Activated CD4-positive, alpha-beta memory T cell treated with anti-CD3 and anti-CD28 coated beads for 36 hours (primary cell): ENCODE data around the gene FAM163A. TPM values are rescaled to one million over a fixed set of nuclear protein-coding genes. Genes with fewer than 3 reads are reported as not detected.
"Not testable (repeated sequence)": the region's sequence is repeated elsewhere in the genome, so short reads cannot be mapped to it uniquely, and the experiment has no call there.

Experiments
- CTCF ChIA-PET: fragments of 350-600 bp; sonication (Branson Sonifier 250); formaldehyde crosslinking; loops from one replicate; lab custom pipeline; 2021; ENCODE audit warnings: antibody characterized with exemption, inconsistent platforms; lab: Charles Lee
- POLR2A ChIA-PET: fragments of 350-600 bp; sonication (Branson Sonifier 250); formaldehyde crosslinking; loops from one replicate; lab custom pipeline; 2021; ENCODE audit warnings: antibody characterized with exemption; lab: Charles Lee
- DNase-seq: peaks from one replicate; pipeline ENCODE4 v3.0.0-alpha.2; 2020
- H3K27ac Mint-ChIP-seq: one replicate; pipeline ENCODE4 v1.8.0; 2021; ENCODE audit warnings: mixed read lengths
- H3K27me3 Mint-ChIP-seq: one replicate; pipeline ENCODE4 v1.8.0; 2021; ENCODE audit warnings: mixed read lengths
- H3K36me3 Mint-ChIP-seq: one replicate; pipeline ENCODE4 v1.8.0; 2021; ENCODE audit warnings: mixed read lengths
- H3K4me1 Mint-ChIP-seq: one replicate; pipeline ENCODE4 v1.8.0; 2021; ENCODE audit warnings: low read depth, mixed read lengths
- H3K4me3 Mint-ChIP-seq: one replicate; pipeline ENCODE4 v1.8.0; 2021; ENCODE audit warnings: mild to moderate bottlenecking, mixed read lengths
- H3K9me3 Mint-ChIP-seq: one replicate; pipeline ENCODE4 v1.8.0; 2021; ENCODE audit warnings: mixed read lengths
- intact Hi-C: fragments of 100-400 bp; cut with micrococcal nuclease; formaldehyde crosslinking; loops from one replicate; pipeline ENCODE4 v1.15.1; 2023
- total RNA-seq, 2 experiments: library from RNA; stranded (reverse); gene quantifications; one replicate each; pipeline ENCODE4 v1.2.3, GENCODE V29; 2021

Gene FAM163A
- total RNA-seq, 2 experiments from 2014 or later = not detected

DNA sequence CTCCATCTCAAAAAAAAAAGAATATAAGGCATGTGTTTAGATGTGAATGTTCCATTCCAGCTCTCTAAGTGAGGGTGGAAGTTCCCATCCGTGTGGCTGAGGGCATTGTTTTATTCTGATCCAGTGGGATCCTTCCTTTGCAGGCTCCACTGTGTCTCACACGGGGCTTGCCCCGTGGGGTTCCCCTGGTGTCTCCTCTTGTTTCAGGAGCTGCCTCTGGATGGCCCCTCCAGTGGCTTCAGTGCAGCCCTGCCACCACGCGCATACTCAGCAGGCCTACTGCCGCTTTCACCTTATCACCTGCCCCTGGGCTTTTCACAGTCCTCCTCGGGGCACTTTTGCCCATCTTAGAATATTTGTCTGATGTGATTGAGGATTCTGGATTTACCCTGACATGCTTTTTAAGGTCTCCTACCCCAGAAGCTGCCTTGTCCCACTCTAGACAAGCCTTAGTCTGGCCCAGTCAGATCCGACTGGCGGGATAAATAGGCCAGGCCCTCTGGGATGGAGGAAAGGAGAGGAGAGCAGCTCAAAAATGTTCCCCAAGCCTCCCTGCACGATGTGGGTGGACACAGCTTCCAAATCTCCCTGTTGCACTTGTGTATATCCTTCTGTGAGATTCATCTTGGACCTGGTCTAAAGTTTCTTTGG is 55.2 kb downstream of the FAM163A start:
- intact Hi-C loops = no loop called here
- no peak overlapping the region for H3K4me3 Mint-ChIP-seq
- H3K27me3 Mint-ChIP-seq = no peaks in the 10 kb centered on the region
- CTCF ChIA-PET = interaction anchor here (2.4 to 4.1 kb wide), 3 partner anchors 12 to 92 kb away, joined by 8 to 27 read pairs (median 16); no protein-coding TSS in a partner anchor
- H3K27ac Mint-ChIP-seq = no peak overlapping the region
- H3K9me3 Mint-ChIP-seq = no peaks in the 10 kb centered on the region
- no peaks in the 10 kb centered on the region for H3K4me1 Mint-ChIP-seq
- POLR2A ChIA-PET = no interaction called here
- no peaks in the 10 kb centered on the region for H3K36me3 Mint-ChIP-seq
- no peak for DNase-seq

DNA sequence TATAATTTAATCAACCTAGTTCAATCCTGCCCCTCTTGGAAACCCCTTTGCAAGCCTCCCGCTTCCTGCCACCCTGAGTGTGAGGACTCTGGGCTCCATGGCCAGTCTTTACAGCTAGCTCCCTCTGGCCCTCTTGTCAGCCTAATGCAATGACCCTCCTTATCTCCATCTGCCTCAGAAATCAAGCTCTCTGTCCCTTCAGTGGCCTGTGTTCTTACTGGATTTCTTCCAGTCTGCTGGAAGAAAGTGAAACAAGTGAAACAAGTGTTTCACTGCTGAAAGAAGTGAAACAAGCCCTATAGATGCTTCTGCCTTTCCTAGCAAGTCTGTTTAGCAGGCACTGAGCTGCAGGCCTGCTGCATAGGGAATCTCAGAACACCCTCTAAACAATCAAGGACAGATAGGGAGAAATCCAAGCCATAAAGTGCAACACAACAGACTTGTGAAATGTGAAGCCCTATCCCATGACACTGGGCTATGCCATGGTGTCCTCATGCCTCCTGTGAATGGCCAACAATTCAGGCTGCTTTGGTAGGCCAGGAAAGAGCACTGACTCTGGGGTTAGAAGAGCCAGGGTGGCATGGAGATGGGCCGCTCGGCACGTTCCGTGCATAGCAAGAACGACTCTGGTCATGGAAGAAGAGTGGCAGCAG is 55.9 kb downstream of the FAM163A start:
- Mint-ChIP-seq H3K36me3 (no peaks in the 10 kb centered on the region), H3K27me3 (no peaks in the 10 kb centered on the region), H3K4me3 (no peak overlapping the region), H3K9me3 (no peaks in the 10 kb centered on the region), H3K27ac (no peak overlapping the region), H3K4me1 (no peaks in the 10 kb centered on the region)
- no peak for DNase-seq
- ChIA-PET CTCF (interaction anchor here (2.4 to 4.1 kb wide), 3 partner anchors 11 to 93 kb away, joined by 8 to 27 read pairs (median 16); no protein-coding TSS in a partner anchor), POLR2A (no interaction called here)
- intact Hi-C loops = no loop called here

DNA sequence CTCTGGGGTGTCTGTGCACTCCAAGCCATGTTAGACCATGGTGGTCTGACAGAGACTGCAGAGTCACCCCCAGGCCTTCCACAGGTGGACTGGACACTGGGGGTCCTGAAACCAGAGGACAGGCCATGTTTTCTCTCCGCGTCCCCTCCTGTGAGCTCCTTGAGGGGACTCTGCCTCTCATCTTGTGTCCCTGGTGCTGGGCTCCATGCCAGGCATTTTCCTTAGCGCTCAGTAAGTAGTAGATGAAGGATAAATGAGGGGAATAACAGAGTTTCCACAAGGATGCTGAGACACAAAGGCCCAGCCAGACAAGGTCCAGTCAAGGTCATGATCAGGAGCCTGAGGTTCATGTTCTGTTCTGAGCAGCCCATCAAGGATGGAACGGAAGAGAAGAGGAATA is 57.4 kb downstream of the FAM163A start:
- no peaks in the 10 kb centered on the region for H3K9me3 Mint-ChIP-seq
- ChIA-PET POLR2A (no interaction called here), CTCF (interaction anchor here (3.7 to 4.1 kb wide), 2 partner anchors 10 to 14 kb away, joined by 16 to 27 read pairs; no protein-coding TSS in a partner anchor)
- no peaks in the 10 kb centered on the region for H3K36me3 Mint-ChIP-seq
- H3K4me1 Mint-ChIP-seq = no peaks in the 10 kb centered on the region
- H3K27ac Mint-ChIP-seq = no peak overlapping the region
- H3K4me3 Mint-ChIP-seq = no peak overlapping the region
- intact Hi-C loops = no loop called here
- DNase-seq = no peak
- H3K27me3 Mint-ChIP-seq = no peaks in the 10 kb centered on the region

DNA sequence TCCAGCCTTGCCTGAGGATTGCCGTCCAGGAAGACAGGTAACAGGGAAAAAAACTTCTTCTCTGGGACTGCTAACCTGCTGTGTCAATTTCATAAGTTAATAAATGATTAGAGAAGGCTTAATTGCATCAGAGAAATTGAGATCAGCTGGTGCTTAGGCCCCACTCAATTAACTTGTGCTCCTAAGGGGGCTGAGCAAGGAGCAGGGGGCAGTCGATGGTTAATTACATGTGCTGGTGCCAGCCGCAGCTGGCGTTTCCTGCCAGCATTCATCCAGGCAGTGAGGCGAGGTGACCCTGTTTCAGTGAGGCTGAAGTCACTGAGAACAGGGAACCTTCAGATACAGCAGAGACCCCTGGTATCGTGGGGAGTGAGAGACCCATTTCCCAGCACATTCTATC is 60.0 kb downstream of the FAM163A start:
- Mint-ChIP-seq H3K4me3 (no peak overlapping the region), H3K4me1 (no peaks in the 10 kb centered on the region), H3K27ac (no peak overlapping the region), H3K9me3 (no peaks in the 10 kb centered on the region), H3K36me3 (no peaks in the 10 kb centered on the region), H3K27me3 (no peaks in the 10 kb centered on the region)
- ChIA-PET POLR2A (no interaction called here), CTCF (interaction anchor here (0.8 to 1.6 kb wide), 3 partner anchors 11 to 97 kb away, joined by 3 to 5 read pairs (median 3); no protein-coding TSS in a partner anchor)
- intact Hi-C loops = no loop called here
- no peak for DNase-seq

DNA sequence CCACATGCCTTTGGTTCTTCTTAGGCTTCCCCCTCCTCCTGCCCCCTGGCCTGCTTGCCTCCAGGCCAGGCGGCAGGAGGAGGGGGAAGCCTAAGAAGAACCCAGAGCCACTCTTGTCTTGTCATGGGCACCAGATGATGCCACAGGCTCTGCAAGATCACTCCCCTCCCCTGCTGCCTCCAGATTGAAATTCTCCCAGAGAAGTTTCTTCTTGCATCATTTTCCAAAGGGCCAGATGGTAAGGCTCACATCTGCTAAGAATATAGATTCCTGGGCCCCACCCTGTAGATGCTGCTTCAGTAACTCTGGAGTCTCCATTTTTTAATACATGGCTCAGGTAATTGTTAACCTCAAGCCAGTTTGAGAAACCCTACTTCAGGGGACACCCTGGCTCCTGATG is 60.8 kb downstream of the FAM163A start:
- ChIA-PET CTCF (no interaction called here), POLR2A (no interaction called here)
- intact Hi-C loops = no loop called here
- DNase-seq = no peak
- no peaks in the 10 kb centered on the region for H3K27me3 Mint-ChIP-seq
- no peaks in the 10 kb centered on the region for H3K36me3 Mint-ChIP-seq
- H3K4me1 Mint-ChIP-seq = no peaks in the 10 kb centered on the region
- H3K9me3 Mint-ChIP-seq = no peaks in the 10 kb centered on the region
- no peak overlapping the region for H3K4me3 Mint-ChIP-seq
- H3K27ac Mint-ChIP-seq = no peak overlapping the region

DNA sequence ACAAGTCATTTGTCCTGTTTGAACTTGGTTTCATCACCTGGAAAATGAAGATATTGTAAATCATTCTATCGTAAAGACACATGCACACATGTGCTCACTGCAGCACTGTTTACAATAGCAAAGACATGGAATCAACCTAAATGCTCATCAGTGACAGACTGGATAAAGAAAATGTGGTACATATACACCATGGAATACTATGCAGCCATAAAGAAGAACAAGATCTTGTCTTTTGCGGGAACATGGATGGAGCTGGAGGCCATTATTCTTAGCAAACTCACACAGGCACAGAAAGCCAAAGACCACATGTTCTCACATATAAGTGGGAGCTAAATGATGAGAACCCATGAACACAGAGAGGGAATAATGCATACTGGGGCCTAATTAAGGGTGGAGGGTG is 61.3 kb downstream of the FAM163A start:
- H3K27me3 Mint-ChIP-seq, H3K9me3 Mint-ChIP-seq, H3K36me3 Mint-ChIP-seq, intact Hi-C loops, POLR2A ChIA-PET, H3K4me3 Mint-ChIP-seq, H3K4me1 Mint-ChIP-seq, H3K27ac Mint-ChIP-seq, DNase-seq: not testable (repeated sequence)
- CTCF ChIA-PET = interaction anchor here (15.5 kb wide), 1 partner anchor 99 kb away, joined by 774 read pairs; no protein-coding TSS in a partner anchor

DNA sequence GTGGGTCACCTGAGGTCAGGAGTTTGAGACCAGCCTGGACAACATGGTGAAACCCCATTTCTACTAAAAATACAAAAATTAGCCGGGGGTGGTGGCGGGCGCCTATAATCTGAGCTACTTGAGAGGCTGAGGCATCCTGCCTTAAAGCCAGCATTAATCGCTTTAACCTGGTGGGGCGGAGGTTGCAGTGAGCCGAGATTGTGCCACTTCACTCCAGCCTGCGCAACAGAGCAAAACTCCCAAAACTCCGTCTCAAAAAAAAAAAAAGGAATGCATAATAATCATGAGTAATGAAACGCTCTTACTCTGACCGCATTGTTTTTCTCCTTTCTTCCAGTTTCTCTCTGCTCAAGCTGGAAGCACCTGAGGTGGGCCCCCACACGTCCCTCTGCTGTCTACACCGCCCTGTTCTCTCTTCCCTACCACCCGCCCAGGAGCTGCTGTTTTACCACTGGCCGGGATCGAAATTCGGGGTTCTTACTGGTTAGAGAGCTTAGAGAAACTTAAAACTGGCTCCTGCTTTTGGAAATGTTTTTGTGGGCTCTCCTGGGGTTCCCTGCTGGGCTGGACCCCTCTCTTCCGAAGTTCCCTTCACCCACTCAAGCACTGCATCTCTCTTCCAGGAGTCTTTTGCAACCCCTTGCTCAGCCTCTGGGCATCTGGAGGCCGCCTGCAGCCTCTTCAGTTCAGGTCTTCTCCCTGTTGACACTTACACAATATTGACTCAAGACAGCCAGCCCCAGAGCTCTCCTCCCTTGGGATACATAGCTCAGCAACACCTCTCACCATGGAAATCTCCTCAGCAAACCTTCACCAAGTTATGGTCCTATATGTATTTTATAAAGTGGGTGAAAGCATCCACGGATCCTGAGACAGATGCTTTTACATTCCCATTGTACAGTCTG is 62.5 kb downstream of the FAM163A start:
- no peak overlapping the region for H3K27ac Mint-ChIP-seq
- ChIA-PET CTCF (interaction anchor here (1.3 to 15.5 kb wide), 2 partner anchors 9 to 100 kb away, joined by 12 to 774 read pairs; no protein-coding TSS in a partner anchor), POLR2A (no interaction called here)
- peaks cover 4% of the 10 kb centered on the region for H3K4me1 Mint-ChIP-seq
- intact Hi-C loops = no loop called here
- no peaks in the 10 kb centered on the region for H3K9me3 Mint-ChIP-seq
- no peaks in the 10 kb centered on the region for H3K27me3 Mint-ChIP-seq
- DNase-seq = no peak
- no peak overlapping the region for H3K4me3 Mint-ChIP-seq
- no peaks in the 10 kb centered on the region for H3K36me3 Mint-ChIP-seq

DNA sequence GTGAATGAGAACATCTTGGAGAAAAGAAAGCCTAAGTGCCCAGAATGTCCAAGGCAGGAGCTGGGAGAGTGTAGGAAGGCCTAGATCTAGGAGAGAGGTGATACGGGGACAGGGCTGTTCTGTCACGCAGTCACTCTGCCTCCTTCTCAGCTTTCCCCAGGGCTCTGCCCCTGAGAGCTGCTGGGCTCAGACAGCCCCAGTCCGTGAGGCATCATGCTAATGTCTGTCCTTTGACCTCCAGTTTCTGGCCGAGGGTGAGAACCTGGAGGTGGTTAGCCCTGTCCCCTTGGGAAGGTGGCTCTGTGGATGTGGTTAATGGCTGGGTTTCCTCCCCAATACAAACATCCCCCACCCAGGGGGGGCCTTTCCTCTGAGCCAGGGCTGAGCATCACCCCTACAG is 63.2 kb downstream of the FAM163A start:
- no peaks in the 10 kb centered on the region for H3K36me3 Mint-ChIP-seq
- CTCF ChIA-PET = interaction anchor here (1.3 to 15.5 kb wide), 2 partner anchors 8 to 101 kb away, joined by 12 to 774 read pairs; no protein-coding TSS in a partner anchor
- H3K4me3 Mint-ChIP-seq = no peak overlapping the region
- peaks cover 4% of the 10 kb centered on the region for H3K4me1 Mint-ChIP-seq
- H3K27me3 Mint-ChIP-seq = no peaks in the 10 kb centered on the region
- POLR2A ChIA-PET = no interaction called here
- no peak overlapping the region for H3K27ac Mint-ChIP-seq
- intact Hi-C loops = no loop called here
- DNase-seq = no peak
- H3K9me3 Mint-ChIP-seq = no peaks in the 10 kb centered on the region

DNA sequence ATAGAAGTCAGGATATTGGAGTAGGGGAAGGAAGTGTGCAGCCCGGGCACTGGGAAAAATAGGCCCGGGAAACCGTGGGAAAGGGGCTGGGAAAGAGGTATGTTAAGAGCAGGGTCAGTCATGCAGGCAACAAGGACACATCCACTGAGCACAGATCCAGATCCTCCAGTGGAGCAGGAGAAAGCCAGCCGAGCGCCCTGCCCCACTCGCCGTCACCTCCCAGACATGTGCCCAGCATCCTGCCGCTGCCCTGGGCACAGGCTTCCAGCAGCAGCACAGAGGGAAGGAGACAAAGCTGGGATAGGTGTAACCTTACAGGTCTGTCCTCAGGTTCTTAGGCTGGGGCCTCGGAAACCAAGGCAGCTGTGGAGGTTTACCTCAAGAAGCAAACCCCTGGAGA is 64.2 kb downstream of the FAM163A start:
- no peaks in the 10 kb centered on the region for H3K36me3 Mint-ChIP-seq
- no peak overlapping the region for H3K27ac Mint-ChIP-seq
- DNase-seq = no peak

DNA sequence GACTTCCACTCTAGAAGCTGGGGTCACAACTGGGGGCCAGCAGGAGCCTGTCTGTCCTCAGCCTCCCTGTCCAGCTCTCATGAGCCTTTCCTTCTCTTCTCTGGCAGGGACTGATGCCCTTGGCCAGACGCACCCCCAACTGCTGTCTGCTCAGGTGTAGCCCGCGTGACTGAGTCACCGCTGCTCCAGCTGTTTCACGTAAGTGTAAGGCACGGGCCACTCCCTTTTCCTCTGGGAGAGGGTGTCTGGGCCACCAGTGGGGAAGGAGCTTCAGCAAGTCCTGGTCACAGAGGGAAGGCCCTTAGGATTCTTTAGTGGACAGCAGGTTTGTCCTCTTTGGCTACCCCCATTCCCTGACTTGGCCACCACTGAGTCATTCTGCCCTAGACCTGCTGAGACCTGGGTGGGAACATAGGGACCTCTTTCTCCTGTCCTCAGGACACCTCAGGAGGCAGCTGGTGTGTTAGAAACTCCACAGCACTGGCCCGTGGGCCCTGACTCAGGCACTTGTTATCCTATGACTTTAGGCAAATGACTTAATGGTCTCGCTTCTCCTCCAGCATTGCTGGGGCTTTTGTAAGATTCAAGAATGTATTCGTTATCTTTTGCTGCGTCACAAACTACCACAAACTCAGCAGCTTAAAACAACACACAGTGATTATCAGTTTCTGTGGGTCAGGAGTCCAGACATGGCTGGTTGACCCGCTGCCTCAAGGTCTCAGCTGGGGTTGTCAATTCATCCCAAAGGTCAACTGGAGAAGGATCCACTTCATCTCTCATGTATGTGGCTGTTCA is 64.8 kb downstream of the FAM163A start:
- CTCF ChIA-PET = interaction anchor here (2.4 to 15.5 kb wide), 2 partner anchors 70 to 103 kb away, joined by 9 to 774 read pairs; no protein-coding TSS in a partner anchor
- Mint-ChIP-seq H3K9me3 (no peaks in the 10 kb centered on the region), H3K4me1 (peaks cover 4% of the 10 kb centered on the region), H3K36me3 (no peaks in the 10 kb centered on the region), H3K4me3 (no peak overlapping the region), H3K27me3 (no peaks in the 10 kb centered on the region), H3K27ac (no peak overlapping the region)
- POLR2A ChIA-PET = no interaction called here
- no peak for DNase-seq
- intact Hi-C loops = no loop called here

More for the DNA sequence above, 64.2 kb downstream of the FAM163A start:
- Mint-ChIP-seq H3K4me3 (no peak overlapping the region), H3K9me3 (no peaks in the 10 kb centered on the region), H3K27me3 (no peaks in the 10 kb centered on the region), H3K4me1 (peaks cover 4% of the 10 kb centered on the region)
- intact Hi-C loops = no loop called here
- POLR2A ChIA-PET = no interaction called here
- CTCF ChIA-PET = interaction anchor here (15.5 kb wide), 1 partner anchor 102 kb away, joined by 774 read pairs; no protein-coding TSS in a partner anchor

DNA sequence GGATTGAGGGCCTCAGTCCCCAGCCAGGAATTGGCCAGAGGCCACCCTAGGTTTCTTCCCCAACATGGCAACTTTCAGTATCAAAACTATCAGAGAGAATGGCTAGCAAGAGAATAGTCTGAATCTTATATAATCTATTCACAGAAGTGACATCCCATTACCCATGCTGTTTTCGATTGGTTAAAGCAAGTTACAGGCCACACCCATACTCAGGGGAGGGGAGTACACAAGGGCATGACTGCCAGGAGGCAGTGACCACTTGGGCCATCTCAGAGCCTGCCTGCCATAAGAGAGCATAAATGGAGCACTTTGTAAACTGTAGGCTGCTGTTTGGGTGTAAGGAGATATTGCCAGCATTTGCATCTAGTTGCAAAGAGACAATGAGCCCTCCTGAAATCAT is 65.4 kb downstream of the FAM163A start:
- Mint-ChIP-seq H3K4me3 (no peak overlapping the region), H3K27me3 (no peaks in the 10 kb centered on the region), H3K36me3 (no peaks in the 10 kb centered on the region), H3K9me3 (no peaks in the 10 kb centered on the region), H3K27ac (no peak overlapping the region), H3K4me1 (peaks cover 4% of the 10 kb centered on the region)
- intact Hi-C loops = no loop called here
- no peak for DNase-seq
- POLR2A ChIA-PET = no interaction called here
- CTCF ChIA-PET = interaction anchor here (1.1 to 15.5 kb wide), 7 partner anchors 12 to 465 kb away, joined by 3 to 774 read pairs (median 9); no protein-coding TSS in a partner anchor
